HG03460 (cell line): Measurements from ENCODE around the gene SLC35B2.
A peak's percentile ranks its signal among the peaks of the same experiment; 100 is the strongest.
"Not testable (repeated sequence)": the region's sequence is repeated elsewhere in the genome, so short reads cannot be mapped to it uniquely, and the experiment has no call there.

Experiments used
- ATAC-seq: cut with Tn5 transposase; IDR thresholded peaks from one replicate; pipeline ENCODE4 v1.9.1; 2021; ENCODE audit not compliant: unreplicated experiment

Gene SLC35B2

GRCh38 chr6:44237021-44237812 is 20.1 kb downstream of the SLC35B2 start:
- ATAC-seq = peak; percentile 66

DNA sequence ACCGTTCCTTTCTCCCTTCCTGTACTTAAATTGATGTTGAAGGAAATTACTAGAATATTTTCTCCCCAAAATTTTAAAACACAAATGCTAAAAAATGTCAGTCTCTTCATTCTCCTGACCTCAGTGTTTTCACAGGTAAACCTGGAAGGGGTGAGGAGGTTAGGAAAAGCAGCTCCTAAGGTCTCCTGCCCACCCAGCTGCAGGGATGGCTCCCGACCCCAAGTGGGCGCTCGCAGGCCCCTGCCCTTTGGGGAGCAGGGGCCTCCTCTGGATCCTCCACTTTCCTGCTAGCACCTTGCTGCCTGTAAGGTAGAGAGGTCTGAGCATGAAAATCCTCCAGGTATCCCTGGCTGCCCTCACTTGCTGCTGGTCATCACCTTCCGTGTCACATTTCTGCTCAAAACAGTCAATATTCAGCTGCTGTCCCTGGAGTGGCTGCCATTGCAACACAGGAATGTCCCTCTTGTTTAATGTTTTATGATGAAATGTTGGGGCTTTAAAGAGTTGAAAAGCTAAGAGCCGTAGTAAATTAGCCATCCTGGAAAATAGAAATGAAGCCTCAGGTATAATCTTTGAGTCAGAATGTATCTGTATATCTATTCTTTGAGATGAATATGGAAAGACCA is 21.3 kb downstream of the SLC35B2 start:
- no peak for ATAC-seq

DNA sequence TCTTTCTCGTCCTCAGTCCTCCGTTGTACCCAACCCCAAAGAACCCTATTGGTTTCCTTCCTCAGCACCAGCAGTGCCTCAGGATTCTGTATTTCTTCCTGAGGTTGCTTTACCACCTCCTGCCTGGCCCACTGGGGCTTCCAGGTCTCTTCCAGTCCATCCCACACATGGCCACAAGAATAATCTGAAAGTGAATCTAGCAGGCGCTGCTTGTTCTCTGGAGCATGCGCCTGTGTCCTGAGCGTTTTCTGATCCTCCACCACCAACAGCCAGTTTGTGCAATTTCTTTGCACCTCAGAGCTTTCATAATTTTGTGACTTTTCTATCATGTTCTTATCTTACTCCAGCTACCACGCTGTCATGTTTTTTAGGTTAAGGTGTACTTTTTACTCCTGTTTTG is 22.1 kb downstream of the SLC35B2 start:
- no peak for ATAC-seq

DNA sequence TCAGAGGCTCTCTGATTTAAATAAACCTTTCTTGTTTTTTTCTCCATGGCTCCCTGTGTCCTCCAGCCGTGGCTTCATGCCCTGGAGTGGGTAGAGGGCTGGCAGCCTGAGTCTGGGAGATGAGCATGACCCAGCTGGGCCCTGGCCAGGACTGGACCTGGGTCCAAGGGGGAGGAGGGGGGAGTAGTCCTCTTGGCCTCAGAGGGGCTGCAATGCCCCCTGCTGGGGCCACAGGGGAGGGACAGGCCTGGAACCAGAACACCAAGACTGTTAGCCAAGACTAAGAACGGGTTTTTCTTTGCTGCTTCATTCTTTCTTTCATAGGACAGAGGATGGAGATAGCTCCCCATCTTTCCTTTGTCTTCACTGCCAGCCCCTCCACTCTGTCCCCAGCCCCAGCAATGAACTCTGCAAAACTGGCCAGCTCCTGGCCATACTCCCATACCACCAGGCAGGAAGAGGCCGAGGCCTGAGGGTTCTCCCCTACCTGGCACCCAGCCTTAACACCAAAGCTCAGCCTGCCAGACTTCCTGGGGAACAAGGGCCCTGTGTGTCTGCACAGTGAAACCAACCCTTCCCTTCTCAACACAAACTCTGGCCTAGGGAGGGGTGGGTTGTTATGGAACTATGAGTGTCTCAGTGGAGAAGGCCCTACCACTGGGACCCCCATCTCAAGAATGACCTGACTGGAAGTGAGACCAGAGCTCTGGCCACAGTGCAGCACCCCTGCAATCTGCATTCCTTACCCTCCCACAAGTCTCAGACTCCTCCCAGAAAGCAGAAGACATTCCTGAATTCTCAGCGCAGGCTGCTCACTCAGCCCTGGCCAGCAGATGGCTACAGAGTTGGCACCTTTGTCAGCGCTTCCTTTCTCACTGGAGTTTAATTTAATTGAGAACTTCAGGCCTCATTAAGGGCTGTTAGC is 23.0 kb downstream of the SLC35B2 start:
- ATAC-seq = no peak

- ATAC-seq = no peak
These were observed 23.7 kb downstream of the SLC35B2 start for GRCh38 chr6:44233567-44234100.

DNA sequence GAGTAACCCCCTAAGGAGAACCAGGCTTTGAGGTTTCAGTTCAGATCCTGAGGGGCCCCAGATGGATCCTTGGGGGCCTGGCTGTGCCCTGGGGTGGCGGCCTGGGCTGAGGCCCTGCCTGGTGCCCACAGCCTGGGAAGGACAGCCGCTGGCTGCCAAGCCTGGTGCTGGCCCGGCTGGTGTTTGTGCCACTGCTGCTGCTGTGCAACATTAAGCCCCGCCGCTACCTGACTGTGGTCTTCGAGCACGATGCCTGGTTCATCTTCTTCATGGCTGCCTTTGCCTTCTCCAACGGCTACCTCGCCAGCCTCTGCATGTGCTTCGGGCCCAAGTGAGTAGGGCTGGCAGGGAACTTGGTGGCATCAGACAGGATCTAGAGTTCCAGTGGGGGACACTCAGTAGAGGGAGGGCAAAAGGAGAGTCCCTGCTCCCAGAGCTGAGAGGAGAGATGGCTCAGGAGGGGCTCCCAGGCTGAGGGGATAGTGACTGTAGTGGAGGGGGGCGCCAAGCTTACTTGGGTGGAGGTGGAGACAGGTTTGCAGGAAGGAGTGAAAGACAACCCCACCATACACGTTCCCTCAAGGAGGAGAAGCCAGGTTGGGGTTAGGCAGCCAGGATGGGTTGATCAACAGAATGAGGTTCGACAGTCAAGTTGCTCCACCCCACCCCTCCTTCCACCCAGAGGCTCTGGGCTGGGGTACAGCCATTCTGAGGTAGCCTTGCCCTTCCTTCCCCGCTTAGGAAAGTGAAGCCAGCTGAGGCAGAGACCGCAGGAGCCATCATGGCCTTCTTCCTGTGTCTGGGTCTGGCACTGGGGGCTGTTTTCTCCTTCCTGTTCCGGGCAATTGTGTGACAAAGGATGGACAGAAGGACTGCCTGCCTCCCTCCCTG is 24.4 kb downstream of the SLC35B2 start:
- ATAC-seq = no peak

DNA sequence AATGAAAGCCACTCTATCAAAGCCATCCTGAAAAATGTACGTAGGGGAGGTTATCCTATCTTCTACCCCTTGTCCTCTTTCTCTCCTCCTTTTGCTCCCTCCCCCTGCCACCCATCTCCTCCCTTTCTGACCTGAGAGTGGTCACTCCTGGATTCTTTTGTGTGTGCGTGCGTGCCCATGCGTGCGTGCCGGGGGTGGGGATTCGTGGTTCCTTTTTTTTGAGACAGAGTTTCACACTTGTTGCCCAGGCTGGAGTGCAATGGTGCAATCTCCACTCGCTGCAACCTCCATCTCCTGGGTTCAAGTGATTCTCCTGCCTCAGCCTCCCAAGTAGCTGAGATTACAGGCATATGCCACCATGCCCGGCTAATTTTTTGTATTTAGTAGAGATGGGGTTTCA is 25.9 kb downstream of the SLC35B2 start:
- ATAC-seq = not testable (repeated sequence)

- ATAC-seq = no peak
These were observed 27.2 kb downstream of the SLC35B2 start for GRCh38 chr6:44230034-44230675.

- ATAC-seq = no peak
These were observed 27.8 kb downstream of the SLC35B2 start for GRCh38 chr6:44229376-44230033.

DNA sequence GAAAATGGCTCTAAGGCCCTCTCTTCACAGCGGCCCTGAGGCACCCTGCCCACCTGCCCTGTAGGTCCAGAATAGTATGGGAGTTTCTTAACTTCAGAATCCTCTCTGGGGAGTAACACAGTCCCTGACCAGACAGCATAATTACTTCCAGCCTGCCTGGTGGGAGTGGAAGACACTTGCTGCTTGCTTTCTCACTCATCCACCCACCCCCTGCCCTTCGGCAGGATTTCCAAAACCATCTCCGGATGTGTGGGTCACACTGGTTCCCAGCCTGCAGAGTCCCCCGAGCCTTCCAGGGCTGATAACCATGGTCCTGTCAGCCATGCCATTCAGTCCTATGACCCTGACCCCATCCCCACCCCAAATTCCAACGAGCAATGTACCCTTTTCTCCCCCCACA is 28.5 kb downstream of the SLC35B2 start:
- ATAC-seq = no peak

GRCh38 chr6:44228433-44228832 is 28.9 kb downstream of the SLC35B2 start:
- no peak for ATAC-seq

- ATAC-seq = no peak
These were observed 29.3 kb downstream of the SLC35B2 start for GRCh38 chr6:44228031-44228430.

DNA sequence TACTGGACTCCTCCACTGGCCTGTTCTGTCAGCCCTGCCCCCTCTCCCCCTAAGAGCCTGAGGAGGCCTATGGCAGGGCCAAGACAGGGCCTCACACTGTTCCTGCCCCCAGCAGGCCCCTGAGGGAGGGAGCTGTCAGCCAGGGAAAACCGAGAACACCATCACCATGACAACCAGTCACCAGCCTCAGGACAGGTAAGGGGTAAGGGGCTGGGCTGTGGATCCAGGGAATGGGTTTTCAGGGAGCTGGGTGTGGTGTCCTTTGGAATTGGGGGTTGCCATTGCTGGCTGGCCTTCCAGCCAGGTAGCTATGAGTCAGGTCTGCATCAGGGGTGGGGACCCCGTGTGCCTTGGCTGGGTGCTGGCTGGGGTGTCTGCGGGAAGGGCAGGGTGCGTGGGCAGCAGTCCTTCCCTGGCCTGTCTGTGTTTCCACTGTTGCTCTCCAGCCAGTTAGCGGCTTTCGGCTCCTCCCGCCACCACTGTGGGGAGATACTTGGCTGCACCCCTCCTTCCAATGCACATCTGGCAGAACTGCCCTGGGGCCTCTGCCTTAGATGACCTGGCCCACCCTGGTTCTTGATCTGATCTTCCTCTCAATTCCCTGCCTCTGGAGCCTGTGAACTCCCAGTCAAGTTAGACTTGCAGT is 30.1 kb downstream of the SLC35B2 start:
- no peak for ATAC-seq

DNA sequence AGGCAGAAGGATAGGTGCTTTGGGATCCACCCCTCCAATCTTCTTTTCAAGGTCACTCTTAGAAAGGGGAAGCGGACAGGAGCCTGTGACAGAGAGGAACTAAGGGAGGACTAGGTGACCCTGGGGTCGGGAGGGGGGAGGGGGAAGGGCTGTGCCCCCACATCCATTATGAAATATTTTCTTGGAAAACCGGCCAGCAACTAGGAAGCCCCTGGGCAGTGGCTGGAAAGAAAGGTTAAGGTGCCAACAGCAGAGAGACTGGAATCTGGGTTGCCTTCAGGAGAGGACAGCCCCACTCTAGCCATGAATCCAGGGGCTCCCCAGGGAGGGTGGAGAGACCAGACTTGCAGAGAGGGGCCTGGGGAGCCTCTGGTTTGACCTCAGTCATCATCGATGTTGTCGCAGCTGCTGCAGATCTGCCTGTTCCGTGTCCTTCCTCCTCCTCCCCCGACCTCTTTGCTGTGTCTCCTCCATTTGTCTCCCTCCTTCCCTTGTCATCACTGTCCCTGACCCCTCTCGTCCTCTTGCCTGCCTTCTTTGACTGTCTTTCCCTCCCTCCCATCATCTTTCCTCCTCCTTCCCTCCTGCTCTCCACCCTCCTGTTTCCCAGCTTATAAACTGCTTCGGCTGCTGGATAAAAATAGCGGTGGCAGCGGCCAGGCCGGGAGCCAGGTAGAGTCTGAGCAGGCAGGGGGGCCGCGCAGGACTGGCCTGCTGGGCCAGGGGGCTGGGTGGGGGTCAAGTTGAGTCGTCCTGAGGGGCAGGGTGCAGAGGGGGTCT is 30.8 kb downstream of the SLC35B2 start:
- ATAC-seq = no peak

DNA sequence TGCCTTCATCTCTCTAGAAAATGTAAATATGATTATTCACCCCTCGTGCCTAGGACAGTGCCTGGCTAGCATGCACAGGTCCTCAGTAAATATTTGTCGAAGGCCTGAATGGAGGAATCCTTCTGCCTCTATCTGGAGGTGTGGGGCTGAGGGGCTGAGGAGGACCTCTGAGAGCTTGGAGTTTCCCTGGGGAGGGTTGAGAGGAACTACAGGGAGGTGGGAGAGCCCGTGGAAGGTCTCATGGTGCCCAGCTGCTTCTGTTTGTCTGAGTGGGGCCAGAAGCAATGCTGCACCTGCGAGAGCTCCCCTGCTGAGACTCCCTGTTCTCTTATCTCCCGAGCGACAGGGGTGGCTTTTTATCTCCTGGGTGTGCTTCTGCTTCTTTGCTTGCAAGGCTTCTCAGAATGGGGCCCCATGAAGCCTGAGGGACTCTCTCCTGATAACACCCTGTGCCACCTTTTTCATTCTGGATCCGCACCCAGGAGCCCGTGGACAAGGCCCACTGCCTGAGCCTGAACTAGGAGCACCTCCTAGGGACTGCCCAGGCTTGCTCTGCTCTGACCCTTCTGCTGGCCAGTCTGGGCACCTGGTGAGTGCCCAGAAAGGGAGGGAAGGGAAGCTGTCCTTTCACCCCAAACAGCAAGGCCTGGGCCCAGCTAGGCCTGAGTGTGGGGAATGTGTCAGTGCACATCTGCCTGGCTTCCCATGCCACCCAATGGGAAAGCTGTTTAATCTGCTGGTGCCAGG is 31.6 kb downstream of the SLC35B2 start:
- ATAC-seq = no peak

- ATAC-seq = no peak
These were observed 32.4 kb downstream of the SLC35B2 start for GRCh38 chr6:44224965-44225305.
